ENCODE data around the gene MCL1.
A peak's percentile ranks its signal among the peaks of the same experiment; 100 is the strongest.

MCL1 gene

GRCh38 chr1:150579110-150579944, at the start of gene MCL1 (continued):
- peak; percentile 68 for TF ChIP-seq YY1 (tag by site-specific recombination; IDR thresholded peaks at IDR 0.05)
- peak; percentile 38 for TF ChIP-seq SP7 (tag by site-specific recombination; IDR thresholded peaks at IDR 0.05)
- TF ChIP-seq ZXDB (tag by site-specific recombination; IDR thresholded peaks at IDR 0.05) = peak; percentile 74
- no peak for TF ChIP-seq ZFP69B (tag by site-specific recombination; IDR thresholded peaks at IDR 0.05)
- peak; percentile 71; the same call in 1 of the 2 replicates for TF ChIP-seq PATZ1 (tag by site-specific recombination; IDR thresholded peaks at IDR 0.05)
- TF ChIP-seq ZNF26 (tag by site-specific recombination; IDR thresholded peaks at IDR 0.05) = no peak
- no peak for TF ChIP-seq FEZF1 (tag by site-specific recombination; IDR thresholded peaks at IDR 0.05)
- TF ChIP-seq EGR2 (tag by site-specific recombination; IDR thresholded peaks at IDR 0.05; ENCODE audit: low read depth) = no peak
- no peak for TF ChIP-seq ZNF701 (tag by site-specific recombination; IDR thresholded peaks at IDR 0.05)
- peak; percentile 69; the same call in 1 of the 2 replicates for TF ChIP-seq ZNF76 (tag by site-specific recombination; IDR thresholded peaks at IDR 0.05; ENCODE audit: borderline replicate concordance, low read depth)
- no peak for TF ChIP-seq ZNF830 (tag by site-specific recombination; IDR thresholded peaks at IDR 0.05; ENCODE audit: low read depth)
- TF ChIP-seq KLF7 (tag by site-specific recombination; IDR thresholded peaks at IDR 0.05; ENCODE audit: borderline replicate concordance) = peak; percentile 28; the same call in 1 of the 2 replicates
- TF ChIP-seq KLF10 (tag by site-specific recombination; IDR thresholded peaks at IDR 0.05) = peak; percentile 75
- TF ChIP-seq SP3 (tag by site-specific recombination; IDR thresholded peaks at IDR 0.05) = peak; percentile 62
- TF ChIP-seq ZNF785 (tag by site-specific recombination; IDR thresholded peaks at IDR 0.05) = no peak
- TF ChIP-seq ZNF530 (tag by site-specific recombination; IDR thresholded peaks at IDR 0.05; ENCODE audit: low read depth) = no peak
- peak; percentile 29; the same call in 1 of the 2 replicates for TF ChIP-seq INSM2 (tag by site-specific recombination; IDR thresholded peaks at IDR 0.05)
- TF ChIP-seq ZNF16 (tag by site-specific recombination; IDR thresholded peaks at IDR 0.05; ENCODE audit: low read depth) = no peak
- TF ChIP-seq ZFP41 (tag by site-specific recombination; IDR thresholded peaks at IDR 0.05; ENCODE audit: borderline replicate concordance) = no peak
- no peak; the same call in none of the 2 replicates for TF ChIP-seq ZNF518A (tag by site-specific recombination; conservative IDR thresholded peaks at IDR 0.05; ENCODE audit: low read depth)
- peak; percentile 54; the same call in 1 of the 2 replicates for TF ChIP-seq YY2 (tag by site-specific recombination; IDR thresholded peaks at IDR 0.05)
- TF ChIP-seq ZNF747 (tag by site-specific recombination; IDR thresholded peaks at IDR 0.05) = no peak
- 0 out of 2 replicates have a peak, but pooled peaks have one; percentile 13 for TF ChIP-seq ZFP37 (tag by site-specific recombination; IDR thresholded peaks at IDR 0.05)
- no peak for TF ChIP-seq ZBTB21 (tag by site-specific recombination; IDR thresholded peaks at IDR 0.05)
- TF ChIP-seq ZNF548 (tag by site-specific recombination; IDR thresholded peaks at IDR 0.05) = no peak
- peak; percentile 74 for TF ChIP-seq SP2 (tag by site-specific recombination; IDR thresholded peaks at IDR 0.05)

Measured in HEK293 (cell line).